ENCODE data around the gene FTCD.
A peak's percentile ranks its signal among the peaks of the same experiment; 100 is the strongest.
"Not testable (repeated sequence)": the region's sequence is repeated elsewhere in the genome, so short reads cannot be mapped to it uniquely, and the experiment has no call there.

Gene FTCD

GRCh38 chr21:46153247-46154154 is 1.9 kb downstream of the FTCD start:
- Histone ChIP-seq H3K4me3 (no peak overlapping the region), H3K27me3 (no peaks in the 10 kb centered on the region), H3K4me1 (peaks cover 0 to 5% (median 0%) of the 10 kb centered on the region in 10 experiments; a peak in 1 of 20 replicates), H3K27ac (no peak overlapping the region), H3K36me3 (no peaks in the 10 kb centered on the region), H3K4me2 (no peak overlapping the region), H3K9ac (no peak overlapping the region), H4K20me1 (no peaks in the 10 kb centered on the region; a peak in 2 of 22 replicates), H3K9me3 (replicated peaks in 1 of 11) (no peaks in the 10 kb centered on the region)
- TF ChIP-seq Cebpa-rat (IDR thresholded peaks at IDR 0.05): no peak

GRCh38 chr21:46152927-46153246 is 2.5 kb downstream of the FTCD start:
- no peaks in the 10 kb centered on the region; a peak in 2 of 22 replicates for H4K20me1 ChIP-seq
- no peaks in the 10 kb centered on the region for H3K27me3 ChIP-seq
- peaks cover 0 to 5% (median 0%) of the 10 kb centered on the region in 10 experiments; a peak in 1 of 20 replicates for H3K4me1 ChIP-seq
- H3K9me3 ChIP-seq (replicated peaks in 1 of 11): no peaks in the 10 kb centered on the region
- H3K4me3 ChIP-seq: no peak overlapping the region
- H3K9ac ChIP-seq: no peak overlapping the region
- no peak overlapping the region for H3K4me2 ChIP-seq
- TF ChIP-seq Cebpa-rat (IDR thresholded peaks at IDR 0.05): no peak
- no peak overlapping the region for H3K27ac ChIP-seq
- no peaks in the 10 kb centered on the region for H3K36me3 ChIP-seq

GRCh38 chr21:46151989-46152926 is 3.1 kb downstream of the FTCD start:
- no peaks in the 10 kb centered on the region for H3K27me3 ChIP-seq
- H4K20me1 ChIP-seq: no peaks in the 10 kb centered on the region; a peak in 2 of 22 replicates
- no peak overlapping the region for H3K9ac ChIP-seq

GRCh38 chr21:46151261-46151988 is 4.0 kb downstream of the FTCD start:
- H3K9ac ChIP-seq: no peak overlapping the region
- H3K4me3 ChIP-seq: no peak overlapping the region
- no peaks in the 10 kb centered on the region for H3K27me3 ChIP-seq
- no peak for TF ChIP-seq Cebpa-rat (IDR thresholded peaks at IDR 0.05)
- no peak overlapping the region for H3K27ac ChIP-seq
- no peaks in the 10 kb centered on the region; a peak in 3 of 22 replicates for H4K20me1 ChIP-seq
- no peak overlapping the region for H3K4me2 ChIP-seq
- H3K36me3 ChIP-seq: no peaks in the 10 kb centered on the region
- H3K4me1 ChIP-seq: peaks cover 0 to 14% (median 8%) of the 10 kb centered on the region in 10 experiments; a peak in 15 of 20 replicates
- no peaks in the 10 kb centered on the region for H3K9me3 ChIP-seq (replicated peaks in 1 of 11)

More at GRCh38 chr21:46151989-46152926, 3.1 kb downstream of the FTCD start:
- H3K9me3 ChIP-seq (replicated peaks in 1 of 11): no peaks in the 10 kb centered on the region
- H3K27ac ChIP-seq: no peak overlapping the region
- H3K4me1 ChIP-seq: peaks cover 0 to 5% (median under 1%) of the 10 kb centered on the region in 10 experiments; a peak in 8 of 20 replicates
- no peak overlapping the region for H3K4me3 ChIP-seq
- no peaks in the 10 kb centered on the region for H3K36me3 ChIP-seq
- no peak for TF ChIP-seq Cebpa-rat (IDR thresholded peaks at IDR 0.05)
- H3K4me2 ChIP-seq: no peak overlapping the region

GRCh38 chr21:46150491-46151121 is 4.8 kb downstream of the FTCD start:
- Histone ChIP-seq H3K4me1 (peaks cover 0 to 21% (median 16%) of the 10 kb centered on the region in 10 experiments; a peak in 15 of 20 replicates), H3K27me3 (no peaks in the 10 kb centered on the region), H4K20me1 (no peaks in the 10 kb centered on the region; a peak in 2 of 22 replicates), H3K4me3 (no peak overlapping the region), H3K27ac (no peak overlapping the region), H3K4me2 (no peak overlapping the region), H3K9me3 (replicated peaks in 1 of 11) (no peaks in the 10 kb centered on the region), H3K36me3 (no peaks in the 10 kb centered on the region), H3K9ac (no peak overlapping the region)
- no peak for TF ChIP-seq Cebpa-rat (IDR thresholded peaks at IDR 0.05)

GRCh38 chr21:46150073-46150472 is 5.3 kb downstream of the FTCD start:
- H3K9me3 ChIP-seq (replicated peaks in 1 of 11): no peaks in the 10 kb centered on the region
- H3K27ac ChIP-seq: no peak overlapping the region
- no peaks in the 10 kb centered on the region for H3K27me3 ChIP-seq
- H3K4me1 ChIP-seq: peaks cover 0 to 24% (median 18%) of the 10 kb centered on the region in 10 experiments; a peak in 16 of 20 replicates
- H3K9ac ChIP-seq: no peak overlapping the region
- H4K20me1 ChIP-seq: no peaks in the 10 kb centered on the region; a peak in 2 of 22 replicates
- no peak overlapping the region for H3K4me2 ChIP-seq
- H3K36me3 ChIP-seq: no peaks in the 10 kb centered on the region
- no peak overlapping the region for H3K4me3 ChIP-seq
- no peak for TF ChIP-seq Cebpa-rat (IDR thresholded peaks at IDR 0.05)

- Histone ChIP-seq H4K20me1 (no peaks in the 10 kb centered on the region; a peak in 2 of 22 replicates), H3K27ac (no peak overlapping the region)
Observed at GRCh38 chr21:46149205-46149901, 6.0 kb downstream of the FTCD start.

GRCh38 chr21:46148106-46148505 is 7.3 kb downstream of the FTCD start:
- no peak overlapping the region for H3K27ac ChIP-seq
- no peak overlapping the region for H3K9ac ChIP-seq
- H3K9me3 ChIP-seq (replicated peaks in 1 of 11): no peaks in the 10 kb centered on the region
- H3K4me3 ChIP-seq: no peak overlapping the region
- TF ChIP-seq Cebpa-rat (IDR thresholded peaks at IDR 0.05): no peak
- H3K36me3 ChIP-seq: no peaks in the 10 kb centered on the region
- no peak overlapping the region for H3K4me2 ChIP-seq
- no peaks in the 10 kb centered on the region for H3K27me3 ChIP-seq
- peaks cover 3 to 33% (median 28%) of the 10 kb centered on the region in 10 experiments; a peak in 19 of 20 replicates for H3K4me1 ChIP-seq
- no peaks in the 10 kb centered on the region; a peak in 1 of 22 replicates for H4K20me1 ChIP-seq

More at GRCh38 chr21:46149205-46149901, 6.0 kb downstream of the FTCD start:
- no peaks in the 10 kb centered on the region for H3K9me3 ChIP-seq (replicated peaks in 1 of 11)
- H3K36me3 ChIP-seq: no peaks in the 10 kb centered on the region
- H3K4me2 ChIP-seq: no peak overlapping the region
- H3K4me3 ChIP-seq: no peak overlapping the region
- no peak overlapping the region; a peak in 1 of 22 replicates for H3K9ac ChIP-seq
- H3K4me1 ChIP-seq: peaks cover 0 to 29% (median 23%) of the 10 kb centered on the region in 10 experiments; a peak in 16 of 20 replicates
- no peak for TF ChIP-seq Cebpa-rat (IDR thresholded peaks at IDR 0.05)
- H3K27me3 ChIP-seq: no peaks in the 10 kb centered on the region

- peak overlapping the region in 7 of 11 experiments; percentile 52 to 87 (median 78); a peak in 9 of 22 replicates for H3K4me2 ChIP-seq
- not testable (repeated sequence) for H3K36me3 ChIP-seq; H3K27me3 ChIP-seq; H3K27ac ChIP-seq; H3K4me3 ChIP-seq; H3K9me3 ChIP-seq (replicated peaks in 1 of 11); H4K20me1 ChIP-seq
- peak overlapping the region in 2 of 11 experiments; percentile 30 to 46; a peak in 2 of 22 replicates for H3K9ac ChIP-seq
- H3K4me1 ChIP-seq: peaks cover 3 to 34% (median 28%) of the 10 kb centered on the region in 10 experiments; a peak in 19 of 20 replicates
Observed at GRCh38 chr21:46147429-46147828, 8.0 kb downstream of the FTCD start.
